OCI-LY3 (cell line): ENCODE measurements around the gene CDK5R1.
A peak's percentile ranks its signal among the peaks of the same experiment; 100 is the strongest.

Experiments
- H2AFZ ChIP-seq: fragments of 200-600, 300-600 bp; shearing (Covaris generic); 2 replicates; pipeline ENCODE4 v1.6.0; 2014; ENCODE audit warnings: antibody characterized with exemption, low read depth, low read length
- H3K27ac ChIP-seq: fragments of 200-600, 300-600 bp; sonication (generic); 2 replicates; pipeline ENCODE4 v1.5.1; 2014; ENCODE audit warnings: mild to moderate bottlenecking, low read length, moderate library complexity, mixed read lengths
- H3K27me3 ChIP-seq: fragments of 200-600, 300-600 bp; sonication (generic); 2 replicates; pipeline ENCODE4 v1.6.1; 2014; ENCODE audit warnings: low read depth, low read length, mixed read lengths
- H3K36me3 ChIP-seq: fragments of 200-600, 300-600 bp; sonication (generic); replicated peaks from 2 replicates; pipeline ENCODE3; 2014; ENCODE audit warnings: low read depth, low read length, mixed read lengths
- H3K4me1 ChIP-seq: fragments of 300-600, 200-600 bp; sonication (generic); 2 replicates; pipeline ENCODE4 v1.6.1; 2014; ENCODE audit warnings: low read length, mixed read lengths
- H3K4me2 ChIP-seq: fragments of 200-600, 300-600 bp; sonication (generic); 2 replicates; pipeline ENCODE4 v1.6.1; 2014; ENCODE audit warnings: low read length, mixed read lengths
- H3K4me3 ChIP-seq: fragments of 300-600, 200-600 bp; sonication (generic); 2 replicates; pipeline ENCODE4 v1.5.1; 2014; ENCODE audit warnings: antibody characterized with exemption, mild to moderate bottlenecking, low read length, moderate library complexity
- H3K79me2 ChIP-seq: fragments of 300-600, 200-600 bp; shearing (Covaris generic); 2 replicates; pipeline ENCODE4 v1.6.1; 2014; ENCODE audit warnings: mild to moderate bottlenecking, low read length, mixed read lengths
- H3K9ac ChIP-seq: fragments of 300-600, 200-600 bp; shearing (Covaris generic); 2 replicates; pipeline ENCODE4 v1.6.0; 2014; ENCODE audit warnings: mild to moderate bottlenecking, low read length, moderate library complexity
- H3K9me3 ChIP-seq: fragments of 200-600, 300-600 bp; shearing (Covaris generic); 2 replicates; pipeline ENCODE4 v1.6.1; 2014; ENCODE audit warnings: low read length, mixed read lengths; ENCODE audit not compliant: insufficient read depth
- H4K20me1 ChIP-seq: fragments of 200-600, 300-600 bp; sonication (generic); 2 replicates; pipeline ENCODE4 v1.6.1; 2016; ENCODE audit warnings: low read length, mixed read lengths; ENCODE audit not compliant: insufficient read depth
- EZH2phosphoT487 ChIP-seq: fragments of 200-600 bp; shearing (Covaris generic); IDR thresholded peaks from 2 replicates; pipeline ENCODE4 v1.6.1; 2018; ENCODE audit warnings: antibody characterized with exemption, mixed run types, low read depth
- TF ChIP-seq, protein P1 (sequence below): fragments of 200-600, 300-600 bp; sonication (generic); IDR thresholded peaks from 2 replicates; pipeline ENCODE4 v1.5.1; 2014; ENCODE audit warnings: antibody characterized with exemption, low read length, low read depth

CDK5R1 gene

DNA sequence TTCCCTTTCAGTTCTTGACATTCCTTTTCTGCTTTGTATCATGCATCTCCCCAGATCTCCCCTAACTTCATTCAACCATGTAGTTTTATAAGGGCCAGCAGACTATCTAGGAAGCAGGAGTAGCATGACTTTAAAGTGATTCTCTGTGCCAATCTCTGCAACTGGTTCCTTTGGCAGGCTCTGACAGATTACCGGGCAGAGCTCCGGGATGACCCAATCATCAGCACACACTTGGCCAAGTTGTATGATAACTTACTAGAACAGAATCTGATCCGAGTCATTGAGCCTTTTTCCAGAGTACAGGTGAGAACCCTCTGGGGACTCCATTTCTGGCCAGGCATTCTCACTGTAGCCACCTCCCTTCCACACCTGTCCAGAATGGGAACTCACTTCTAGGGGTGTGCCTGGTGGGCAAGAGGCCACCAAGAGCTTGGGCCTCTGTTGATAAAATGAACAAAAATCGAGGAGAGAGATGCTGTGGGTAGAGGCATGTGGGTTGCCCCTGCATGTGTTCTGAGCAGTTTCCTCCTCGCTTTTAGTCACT, 7.6 kb upstream of the CDK5R1 start:
- no peaks in the 10 kb centered on the region for H3K27me3 ChIP-seq
- H3K9me3 ChIP-seq: no peaks in the 10 kb centered on the region
- peaks cover 31% of the 10 kb centered on the region for H3K4me1 ChIP-seq
- H3K4me2 ChIP-seq: no peak overlapping the region
- peaks cover 63% of the 10 kb centered on the region for H3K36me3 ChIP-seq
- H3K27ac ChIP-seq: no peak overlapping the region
- H3K79me2 ChIP-seq: no peaks in the 10 kb centered on the region
- H3K9ac ChIP-seq: no peak overlapping the region
- H4K20me1 ChIP-seq: no peaks in the 10 kb centered on the region
- H2AFZ ChIP-seq: no peak overlapping the region
- H3K4me3 ChIP-seq: no peak overlapping the region
- no peak for TF ChIP-seq EZH2phosphoT487
- TF ChIP-seq, protein P1, sequence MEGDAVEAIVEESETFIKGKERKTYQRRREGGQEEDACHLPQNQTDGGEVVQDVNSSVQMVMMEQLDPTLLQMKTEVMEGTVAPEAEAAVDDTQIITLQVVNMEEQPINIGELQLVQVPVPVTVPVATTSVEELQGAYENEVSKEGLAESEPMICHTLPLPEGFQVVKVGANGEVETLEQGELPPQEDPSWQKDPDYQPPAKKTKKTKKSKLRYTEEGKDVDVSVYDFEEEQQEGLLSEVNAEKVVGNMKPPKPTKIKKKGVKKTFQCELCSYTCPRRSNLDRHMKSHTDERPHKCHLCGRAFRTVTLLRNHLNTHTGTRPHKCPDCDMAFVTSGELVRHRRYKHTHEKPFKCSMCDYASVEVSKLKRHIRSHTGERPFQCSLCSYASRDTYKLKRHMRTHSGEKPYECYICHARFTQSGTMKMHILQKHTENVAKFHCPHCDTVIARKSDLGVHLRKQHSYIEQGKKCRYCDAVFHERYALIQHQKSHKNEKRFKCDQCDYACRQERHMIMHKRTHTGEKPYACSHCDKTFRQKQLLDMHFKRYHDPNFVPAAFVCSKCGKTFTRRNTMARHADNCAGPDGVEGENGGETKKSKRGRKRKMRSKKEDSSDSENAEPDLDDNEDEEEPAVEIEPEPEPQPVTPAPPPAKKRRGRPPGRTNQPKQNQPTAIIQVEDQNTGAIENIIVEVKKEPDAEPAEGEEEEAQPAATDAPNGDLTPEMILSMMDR: no peak

DNA sequence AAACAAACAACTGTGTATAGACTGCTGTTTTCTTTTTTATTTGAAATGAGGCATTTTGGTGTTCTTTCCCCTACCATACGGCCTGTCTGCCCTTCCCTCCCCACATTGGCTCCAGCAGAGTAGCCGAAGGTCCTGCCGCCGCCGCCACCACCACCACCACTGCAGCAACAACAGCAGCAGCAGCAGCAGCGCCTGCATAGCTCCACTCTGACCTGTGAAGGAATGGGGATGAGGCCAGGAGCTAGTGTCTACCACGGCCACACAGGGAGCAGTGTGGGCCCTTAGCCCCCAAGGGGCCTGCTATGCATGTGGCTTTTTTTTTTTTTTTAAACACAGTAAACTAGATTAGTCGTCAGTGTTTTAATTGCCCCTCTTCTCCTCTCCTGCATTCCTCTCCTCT, 5.6 kb upstream of the CDK5R1 start:
- no peaks in the 10 kb centered on the region for H3K9me3 ChIP-seq
- no peak overlapping the region for H3K9ac ChIP-seq
- no peak overlapping the region for H3K4me2 ChIP-seq
- H3K4me3 ChIP-seq: no peak overlapping the region
- H3K4me1 ChIP-seq: peaks cover 33% of the 10 kb centered on the region
- H2AFZ ChIP-seq: no peak overlapping the region
- H3K27me3 ChIP-seq: no peaks in the 10 kb centered on the region
- H3K79me2 ChIP-seq: no peaks in the 10 kb centered on the region
- TF ChIP-seq, protein P1: no peak
- no peak for TF ChIP-seq EZH2phosphoT487
- H4K20me1 ChIP-seq: no peaks in the 10 kb centered on the region
- H3K27ac ChIP-seq: 0 out of 2 replicates have a peak overlapping the region, but pooled peaks have one; percentile 71
- peaks cover 48% of the 10 kb centered on the region for H3K36me3 ChIP-seq

DNA sequence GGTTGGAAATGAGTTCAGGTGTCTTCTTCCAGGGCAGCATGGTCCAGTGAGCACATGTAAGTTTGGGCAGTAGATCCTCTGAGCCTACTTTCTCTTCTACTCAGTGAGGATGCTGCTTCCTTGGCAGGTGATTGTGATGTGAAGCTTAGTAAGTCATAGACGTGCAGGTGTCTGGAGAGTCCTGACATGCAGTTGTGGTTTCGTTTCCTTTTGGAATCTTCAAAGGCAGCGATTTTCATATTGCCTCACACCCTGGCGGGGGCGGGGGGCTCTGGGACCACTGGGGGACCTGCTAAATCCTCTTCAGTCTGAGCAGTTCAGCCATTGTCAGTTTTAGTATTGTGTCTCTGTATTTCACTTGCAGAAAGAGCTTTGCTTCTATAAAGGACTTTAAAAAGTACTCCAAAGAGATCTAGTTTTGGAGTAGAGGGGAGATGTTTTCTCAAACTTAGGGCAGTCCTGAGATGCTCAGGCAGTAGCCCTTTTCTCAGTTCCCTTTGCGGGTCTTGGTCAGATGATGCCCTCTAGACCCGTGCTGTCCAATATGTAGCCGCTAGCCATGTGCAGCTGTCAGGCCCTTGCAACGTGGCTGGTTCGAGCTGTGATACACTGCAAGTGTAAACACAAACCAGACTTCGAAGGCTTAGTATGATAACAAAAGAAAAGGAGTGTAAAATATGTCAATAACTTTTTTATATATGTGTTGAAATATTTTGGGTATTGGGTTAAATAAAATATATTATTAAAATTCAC, 4.0 kb upstream of the CDK5R1 start:
- Histone ChIP-seq H3K4me3 (no peak overlapping the region), H3K79me2 (peaks cover 2% of the 10 kb centered on the region; the same call in 1 of the 2 replicates), H3K9me3 (no peaks in the 10 kb centered on the region), H4K20me1 (no peaks in the 10 kb centered on the region), H3K36me3 (peaks cover 34% of the 10 kb centered on the region), H2AFZ (no peak overlapping the region), H3K4me2 (peak overlapping the region; percentile 30), H3K27me3 (no peaks in the 10 kb centered on the region), H3K27ac (peak overlapping the region; percentile 71), H3K4me1 (peaks cover 36% of the 10 kb centered on the region), H3K9ac (no peak overlapping the region)
- TF ChIP-seq EZH2phosphoT487: no peak
- TF ChIP-seq, protein P1: no peak

DNA sequence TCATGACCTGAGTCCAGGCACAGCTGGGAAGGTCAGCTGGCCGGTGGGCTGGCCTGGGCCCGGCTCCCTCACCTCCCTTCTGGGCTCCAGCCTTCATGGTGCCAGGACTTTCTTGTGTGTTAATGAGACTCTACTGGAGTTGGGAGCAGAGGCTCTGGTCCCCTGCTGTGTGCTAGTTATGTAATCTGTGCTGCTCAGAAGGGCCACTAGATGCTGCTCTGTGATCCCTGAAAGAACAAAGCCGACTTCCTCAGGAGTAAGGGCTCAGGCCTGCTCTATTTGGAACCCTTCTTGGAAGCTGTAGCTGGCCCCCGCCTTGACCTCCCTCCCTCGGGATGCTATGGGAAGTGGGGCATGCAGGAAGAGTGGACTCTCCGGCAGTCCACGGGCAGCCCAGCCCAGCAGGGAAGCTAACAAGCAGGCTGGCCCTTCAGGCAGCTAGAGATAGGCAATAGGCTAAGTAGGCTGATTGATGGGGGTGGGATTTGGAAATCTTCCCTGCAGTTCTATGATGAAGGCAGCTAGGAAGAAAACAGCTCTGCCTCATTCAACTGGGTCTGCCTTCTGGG, 3.3 kb upstream of the CDK5R1 start:
- H3K4me1 ChIP-seq: peaks cover 43% of the 10 kb centered on the region
- peaks cover 34% of the 10 kb centered on the region for H3K36me3 ChIP-seq
- peaks cover under 1% of the 10 kb centered on the region; the same call in 1 of the 2 replicates for H4K20me1 ChIP-seq
- no peak for TF ChIP-seq EZH2phosphoT487
- TF ChIP-seq, protein P1: peak; percentile 82
- H3K27me3 ChIP-seq: no peaks in the 10 kb centered on the region
- no peaks in the 10 kb centered on the region for H3K9me3 ChIP-seq
- no peak overlapping the region for H3K9ac ChIP-seq
- peak overlapping the region; percentile 71 for H3K27ac ChIP-seq
- H3K4me2 ChIP-seq: no peak overlapping the region
- no peak overlapping the region for H2AFZ ChIP-seq
- no peak overlapping the region for H3K4me3 ChIP-seq
- H3K79me2 ChIP-seq: peaks cover 8% of the 10 kb centered on the region; the same call in 1 of the 2 replicates
